Activated CD4-positive, alpha-beta T cell treated with anti-CD3 and anti-CD28 coated beads, Interleukin-2, amount 50 U/mL, for 48 hours (primary cell): ENCODE measurements around the gene FOXN3.
"Not testable (repeated sequence)": the region's sequence is repeated elsewhere in the genome, so short reads cannot be mapped to it uniquely, and the experiment has no call there.

Source experiments
- DNase-seq, 2 experiments: peaks; one replicate each; pipeline ENCODE4 v3.0.0-alpha.2; 2020

FOXN3 gene

GRCh38 chr14:89268514-89268913, 148.5 kb downstream of the FOXN3 start:
- DNase-seq, result no peak

DNA sequence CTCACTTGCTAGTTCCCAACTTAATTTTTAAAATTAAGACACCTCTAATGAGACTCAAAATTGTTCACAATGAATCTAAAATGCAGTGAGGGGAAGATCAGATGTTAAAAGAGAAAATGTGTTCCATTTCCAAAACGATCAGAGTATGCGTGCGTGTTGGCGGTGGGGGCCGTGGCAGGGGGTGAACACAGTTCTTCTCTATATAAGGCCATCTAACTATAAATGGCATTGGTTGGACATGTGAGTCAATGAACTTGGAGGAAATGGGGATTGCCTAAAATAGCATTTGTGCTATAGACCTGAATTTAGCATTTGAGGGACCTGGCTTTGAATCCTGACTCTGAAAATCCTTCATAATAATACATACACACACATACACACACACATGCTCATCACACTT, 149.4 kb downstream of the FOXN3 start:
- no peak for DNase-seq

- DNase-seq, result no peak
These were observed 149.9 kb downstream of the FOXN3 start for GRCh38 chr14:89267163-89267562.

GRCh38 chr14:89266754-89267153, 150.3 kb downstream of the FOXN3 start:
- no peak for DNase-seq

- DNase-seq, result no peak
These were observed 151.8 kb downstream of the FOXN3 start for GRCh38 chr14:89265234-89265633.

DNA sequence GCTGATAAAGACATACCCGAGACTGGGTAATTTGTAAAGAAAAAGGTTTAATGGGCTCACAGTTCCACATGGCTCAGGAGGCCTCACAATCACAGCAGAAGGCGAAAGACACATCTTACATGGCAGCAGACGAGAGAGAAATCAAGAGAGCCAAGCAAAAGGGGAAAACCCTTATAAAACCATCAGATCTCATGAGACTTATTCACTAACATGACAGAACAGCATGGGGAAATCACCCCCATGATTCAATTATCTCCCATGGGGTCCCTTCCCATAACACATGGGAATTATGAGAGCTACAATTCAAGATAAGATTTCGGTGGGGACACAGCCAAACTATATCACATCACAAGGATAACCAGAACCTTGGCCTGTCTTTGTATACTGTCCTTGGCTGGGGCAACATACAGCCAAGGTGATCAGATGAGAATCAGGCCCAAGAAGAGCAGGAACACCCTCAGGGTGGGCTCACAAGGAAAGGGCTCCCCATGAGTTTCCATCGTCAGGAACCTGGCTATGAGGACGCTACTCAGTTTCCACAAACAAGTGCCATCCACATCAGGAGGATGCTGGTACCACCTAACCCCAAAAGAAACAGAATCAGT, 152.7 kb downstream of the FOXN3 start:
- no peak for DNase-seq

- no peak for DNase-seq
These were observed 155.0 kb downstream of the FOXN3 start for GRCh38 chr14:89262041-89262440.

DNA sequence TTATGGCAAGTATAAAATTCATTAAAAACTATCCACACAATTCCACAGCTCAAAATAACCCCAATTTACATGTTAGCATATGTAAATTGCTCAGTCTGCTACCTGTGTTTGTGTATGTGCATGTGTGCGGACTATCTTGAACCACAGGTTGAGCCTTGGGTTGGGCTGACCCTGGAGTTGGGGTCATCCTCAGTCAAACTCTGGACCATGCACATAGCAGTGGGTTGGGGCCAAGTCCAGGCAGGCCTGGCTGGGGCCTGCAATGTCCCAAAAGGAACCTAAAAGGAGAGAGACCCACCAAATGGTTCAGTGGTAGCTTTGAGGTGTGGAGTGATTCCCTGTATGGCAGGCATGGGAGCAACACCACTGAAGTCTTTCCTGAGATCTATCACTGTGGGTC, 156.1 kb downstream of the FOXN3 start:
- no peak for DNase-seq

GRCh38 chr14:89259951-89260609, 157.0 kb downstream of the FOXN3 start:
- no peak for DNase-seq

- DNase-seq, result no peak
These were observed 158.2 kb downstream of the FOXN3 start for GRCh38 chr14:89258728-89259273.

DNA sequence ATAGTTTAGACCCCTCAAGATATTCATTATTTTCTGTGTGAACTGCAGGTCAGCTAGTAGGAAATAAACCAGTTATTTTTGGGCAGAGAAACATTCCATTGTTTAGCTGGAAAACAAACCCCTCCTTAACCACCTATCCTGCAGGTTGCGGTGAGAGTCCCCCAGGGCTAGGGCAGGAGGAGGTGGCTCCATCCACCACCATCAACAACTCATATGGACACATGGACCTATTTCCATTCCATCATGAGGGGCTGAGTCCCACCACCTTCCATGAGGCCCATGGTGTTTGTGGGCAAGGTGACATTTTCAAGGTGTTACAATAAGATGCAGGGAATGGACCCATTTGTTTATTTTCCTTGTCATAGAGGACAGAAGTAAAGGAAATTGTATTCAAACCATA, 160.1 kb downstream of the FOXN3 start:
- no peak for DNase-seq

GRCh38 chr14:89256283-89256682, 160.8 kb downstream of the FOXN3 start:
- no peak for DNase-seq

DNA sequence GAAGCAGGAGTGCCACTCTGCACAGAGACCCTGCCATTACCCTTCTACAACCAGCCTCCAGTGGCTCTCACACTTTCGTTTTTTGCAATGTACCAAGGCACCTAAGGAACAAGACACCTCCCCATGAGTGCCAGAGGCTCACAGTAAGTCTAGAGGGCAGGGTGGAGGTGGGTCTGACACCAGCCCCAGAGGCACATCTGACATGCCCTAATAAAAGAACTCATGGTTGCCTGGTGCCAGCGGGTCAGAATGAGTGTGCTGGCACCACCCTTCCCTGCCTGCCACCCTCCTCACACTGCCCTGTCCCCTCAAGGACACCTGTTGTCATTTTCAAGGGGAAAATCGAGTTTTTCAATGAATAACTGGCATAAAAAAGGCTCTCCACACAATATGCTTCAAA, 161.2 kb downstream of the FOXN3 start:
- DNase-seq, result no peak

DNA sequence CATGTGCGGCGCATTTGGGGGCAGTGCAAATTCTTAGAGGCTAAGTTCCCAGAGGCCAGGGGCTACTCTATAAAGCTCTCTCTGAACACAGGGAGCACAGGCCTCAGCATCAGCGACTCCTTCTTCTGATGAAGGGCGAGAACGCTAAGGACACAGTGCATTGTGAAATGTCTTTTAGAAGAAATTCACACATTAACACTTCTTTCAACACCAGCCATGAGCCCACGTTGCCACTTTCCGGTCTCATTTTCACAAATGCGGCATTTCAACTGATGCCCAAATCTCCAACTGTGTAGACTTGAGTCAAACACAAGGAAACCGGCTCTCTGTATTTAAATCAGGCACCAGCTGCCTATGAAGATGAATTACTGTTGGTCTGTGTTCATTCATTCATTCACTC, 162.0 kb downstream of the FOXN3 start:
- DNase-seq, result no peak

GRCh38 chr14:89254166-89254909, 162.7 kb downstream of the FOXN3 start:
- DNase-seq, result no peak

DNA sequence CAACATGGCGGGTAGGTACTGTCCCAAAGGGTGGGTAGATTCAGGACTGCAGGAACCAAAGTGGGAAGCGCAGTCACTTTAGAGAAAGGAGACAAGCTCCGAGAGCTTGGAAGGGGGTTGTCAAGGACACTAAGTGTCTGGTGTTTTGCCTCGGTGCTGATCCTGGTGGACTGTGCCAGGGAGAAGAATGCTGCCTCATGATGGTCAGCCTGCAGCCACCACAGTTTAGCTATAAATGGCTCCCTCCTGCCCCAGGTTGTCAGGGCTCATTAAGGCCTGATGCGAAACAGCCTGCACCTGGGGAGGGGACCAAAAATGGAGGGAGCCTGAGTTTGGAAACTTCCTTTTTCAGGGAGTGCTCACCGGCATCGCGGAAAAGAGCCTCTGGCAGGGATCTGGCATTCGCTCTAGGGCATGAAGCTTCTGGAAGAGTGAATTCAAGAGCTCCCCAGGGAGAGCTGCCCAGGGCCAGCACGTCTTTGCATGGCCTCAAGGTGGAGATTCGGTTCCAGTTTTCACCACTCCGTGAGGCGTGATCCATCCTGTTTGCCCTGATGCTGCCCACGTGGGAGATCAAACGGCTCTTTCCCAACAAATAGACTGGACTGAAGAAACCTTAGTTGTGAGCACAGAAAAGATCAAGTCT, 164.0 kb downstream of the FOXN3 start:
- DNase-seq, result no peak

DNA sequence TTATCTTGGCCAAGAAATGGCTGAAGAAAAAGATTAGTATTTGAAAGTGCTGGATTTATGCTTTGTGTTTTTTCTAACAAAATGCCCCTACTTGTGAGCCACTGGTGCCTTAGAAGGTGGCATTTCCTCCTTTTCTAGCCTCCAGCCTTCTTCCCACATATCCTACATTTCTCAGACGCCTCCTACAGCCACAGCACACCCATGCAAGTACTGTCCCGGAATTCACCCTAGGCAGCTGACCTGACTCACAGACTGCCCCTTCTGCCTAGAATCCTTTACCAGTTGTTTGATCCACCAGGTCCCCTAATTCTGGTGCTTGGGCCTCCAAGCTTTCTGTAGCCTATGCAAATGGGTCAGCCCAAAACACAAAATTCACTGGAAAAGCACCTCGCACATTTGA, 166.0 kb downstream of the FOXN3 start:
- no peak for DNase-seq

GRCh38 chr14:89250655-89250975, 166.4 kb downstream of the FOXN3 start:
- not testable (repeated sequence) for DNase-seq

DNA sequence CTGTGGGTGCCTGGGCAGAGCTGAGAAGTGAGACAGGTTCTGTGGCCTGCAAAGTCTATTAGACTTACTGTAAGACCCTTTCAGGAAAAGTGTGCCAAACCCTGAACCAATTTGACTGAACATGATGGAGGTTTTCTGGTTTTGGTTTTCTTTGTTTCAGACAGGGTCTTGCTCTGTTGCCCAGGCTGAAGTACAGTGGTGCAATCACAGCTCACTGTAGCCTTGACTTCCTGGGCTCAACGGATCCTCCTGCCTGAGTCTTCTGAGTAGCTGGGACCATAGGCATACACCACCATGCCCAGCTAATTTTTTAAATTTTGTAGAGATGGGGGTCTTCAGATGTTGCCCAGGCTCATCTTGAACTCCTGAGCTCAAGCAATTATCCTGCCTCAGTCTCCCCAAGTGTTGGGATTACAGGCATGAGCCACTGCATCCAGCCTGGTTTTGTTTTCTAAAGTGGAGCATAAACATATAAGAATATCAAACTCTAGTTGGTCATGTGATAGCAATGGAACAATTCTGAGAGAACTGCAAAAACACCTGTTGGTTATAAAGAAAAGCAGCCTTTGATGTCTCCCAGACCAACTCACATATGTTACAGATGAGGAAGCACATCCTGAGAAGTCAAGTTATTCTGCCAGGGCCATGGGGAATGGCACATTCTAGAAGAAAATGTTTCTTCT, 166.9 kb downstream of the FOXN3 start:
- no peak for DNase-seq

DNA sequence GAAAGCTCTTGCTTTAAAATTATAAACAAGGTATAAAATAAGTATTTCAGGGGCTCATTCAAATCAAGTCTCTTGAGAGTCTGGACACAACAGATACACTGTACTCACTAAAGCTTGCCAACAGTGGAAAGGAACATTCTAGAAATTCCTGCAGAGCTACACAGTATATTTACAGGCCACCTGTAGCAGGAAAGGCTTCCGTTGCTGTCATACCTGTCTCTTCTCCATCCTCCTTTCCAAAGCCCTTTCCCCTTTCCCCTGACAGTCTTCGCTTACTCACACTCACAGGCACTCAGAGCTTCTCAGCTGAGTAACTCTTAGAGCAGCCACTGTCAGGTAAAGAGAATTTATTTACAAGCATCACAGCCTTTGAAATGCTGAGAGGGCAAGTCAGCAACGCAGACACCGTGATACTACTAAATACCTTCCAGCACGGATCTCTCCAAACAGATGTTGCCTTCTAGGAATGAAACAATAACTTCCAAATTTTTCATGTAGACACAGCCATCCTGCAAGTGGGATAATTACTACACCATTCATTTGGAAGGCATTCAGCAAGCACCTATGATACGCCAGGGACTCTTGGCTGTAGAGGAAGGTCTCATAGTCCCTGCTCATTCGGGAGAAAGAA, 167.9 kb downstream of the FOXN3 start:
- DNase-seq, result no peak

GRCh38 chr14:89248411-89249064, 168.5 kb downstream of the FOXN3 start:
- no peak for DNase-seq
